Karpas-422 (cell line): Measurements from ENCODE around the gene RING1. TPM values are rescaled to one million over a fixed set of nuclear protein-coding genes. Genes with fewer than 3 reads are reported as not detected.

Experiments
- DNase-seq: peaks from one replicate; pipeline ENCODE4 v3.0.0-alpha.2; 2015
- H2AFZ ChIP-seq: fragments of 200-600 bp; sonication (generic); 2 replicates; pipeline ENCODE4 v1.6.1; 2014; ENCODE audit warnings: antibody characterized with exemption, low read length, mixed read lengths
- H3K27ac ChIP-seq: fragments of 200-600 bp; sonication (generic); 2 replicates; pipeline ENCODE4 v1.5.1; 2014; ENCODE audit warnings: mild to moderate bottlenecking, low read length, moderate library complexity
- H3K27me3 ChIP-seq: fragments of 200-600 bp; sonication (generic); 2 replicates; pipeline ENCODE4 v1.6.1; 2014; ENCODE audit warnings: low read length, mixed read lengths
- H3K36me3 ChIP-seq: fragments of 200-600 bp; sonication (generic); 2 replicates; pipeline ENCODE4 v1.6.1; 2014; ENCODE audit warnings: low read length, mixed read lengths; ENCODE audit not compliant: insufficient read depth
- H3K4me1 ChIP-seq: fragments of 200-600 bp; sonication (generic); 2 replicates; pipeline ENCODE4 v1.6.1; 2014; ENCODE audit warnings: mild to moderate bottlenecking, low read length, mixed read lengths
- H3K4me2 ChIP-seq: fragments of 200-600 bp; sonication (generic); 2 replicates; pipeline ENCODE4 v1.6.1; 2014; ENCODE audit warnings: low read length, low read depth, mild to moderate bottlenecking; ENCODE audit not compliant: poor library complexity, severe bottlenecking
- H3K4me3 ChIP-seq: fragments of 200-600 bp; sonication (generic); 2 replicates; pipeline ENCODE4 v1.5.1; 2014; ENCODE audit warnings: mild to moderate bottlenecking, antibody characterized with exemption, low read length, mixed read lengths
- H3K79me2 ChIP-seq: fragments of 200-600 bp; sonication (generic); 2 replicates; pipeline ENCODE4 v1.6.1; 2014; ENCODE audit warnings: mild to moderate bottlenecking, low read length, mixed read lengths
- H3K9ac ChIP-seq: fragments of 200-600 bp; sonication (generic); 2 replicates; pipeline ENCODE4 v1.6.0; 2014; ENCODE audit warnings: low read length
- H3K9me2 ChIP-seq: fragments of 200-600 bp; sonication (generic), shearing (Covaris generic); replicated peaks from 2 replicates; pipeline ENCODE4 v1.6.0; 2014; ENCODE audit warnings: mild to moderate bottlenecking, low read length, moderate library complexity; ENCODE audit not compliant: insufficient read depth
- H3K9me3 ChIP-seq: fragments of 300-700, 200-600 bp; sonication (generic); 2 replicates; pipeline ENCODE4 v1.6.1; 2014; ENCODE audit warnings: low read length, mixed read lengths
- H4K20me1 ChIP-seq: fragments of 200-600 bp; sonication (generic); 2 replicates; pipeline ENCODE4 v1.6.1; 2014; ENCODE audit warnings: mild to moderate bottlenecking, antibody characterized with exemption, low read length, low read depth; ENCODE audit not compliant: insufficient read depth
- total RNA-seq: library from RNA; depleted of rRNA; stranded (reverse); fragments of >200 nt; shearing (Covaris generic); gene quantifications from 2 replicates; pipeline ENCODE4 v1.2.3, GENCODE V29; 2014; ENCODE audit warnings: low replicate concordance; rRNA removed

RING1 gene
- 14.2 and 38.7 TPM in 2 replicates for total RNA-seq

GRCh38 chr6:33208091-33208967, at the start of gene RING1:
TSS of gene RING1 (plus strand) at chr6:33208500. CDS start at chr6:33208823, 323 bp downstream.
- H3K4me2 ChIP-seq = peak within 1 kb of the TSS; percentile 99
- no peaks in the 10 kb centered on the region for H3K9me2 ChIP-seq
- H3K9ac ChIP-seq = peak within 1 kb of the TSS; percentile 99
- H3K4me3 ChIP-seq = peak within 1 kb of the TSS; percentile 97
- DNase-seq = peak; percentile 93
- H3K9me3 ChIP-seq = no peaks in the 10 kb centered on the region
- H3K4me1 ChIP-seq = peaks cover 37% of the 10 kb centered on the region
- peak within 1 kb of the TSS; percentile 48; the same call in 1 of the 2 replicates for H3K27ac ChIP-seq
- peaks cover 7% of the 10 kb centered on the region; the same call in 1 of the 2 replicates for H3K36me3 ChIP-seq
- peaks cover 6% of the 10 kb centered on the region; the same call in 1 of the 2 replicates for H3K79me2 ChIP-seq
- no peaks in the 10 kb centered on the region for H4K20me1 ChIP-seq
- peak within 1 kb of the TSS; percentile 93 for H2AFZ ChIP-seq
- no peaks in the 10 kb centered on the region for H3K27me3 ChIP-seq

- H3K4me1 ChIP-seq = peaks cover 13% of the 10 kb centered on the region
- no peak overlapping the region for H3K4me3 ChIP-seq
- no peaks in the 10 kb centered on the region for H3K36me3 ChIP-seq
- H3K9ac ChIP-seq = no peak overlapping the region
- no peaks in the 10 kb centered on the region for H3K9me3 ChIP-seq
- H3K27ac ChIP-seq = no peak overlapping the region
- H3K27me3 ChIP-seq = no peaks in the 10 kb centered on the region
- DNase-seq = no peak
- H3K79me2 ChIP-seq = no peaks in the 10 kb centered on the region
- H4K20me1 ChIP-seq = no peaks in the 10 kb centered on the region
- H3K9me2 ChIP-seq = no peaks in the 10 kb centered on the region
- no peak overlapping the region for H2AFZ ChIP-seq
- H3K4me2 ChIP-seq = no peak overlapping the region
Measured at GRCh38 chr6:33160096-33160495, 48.2 kb upstream of the RING1 start.

GRCh38 chr6:33160728-33161344, 47.5 kb upstream of the RING1 start:
- H3K79me2 ChIP-seq = no peaks in the 10 kb centered on the region
- no peaks in the 10 kb centered on the region for H3K9me2 ChIP-seq
- peaks cover 13% of the 10 kb centered on the region for H3K4me1 ChIP-seq
- no peaks in the 10 kb centered on the region for H4K20me1 ChIP-seq
- H3K9me3 ChIP-seq = no peaks in the 10 kb centered on the region
- no peak overlapping the region for H3K9ac ChIP-seq
- H3K27me3 ChIP-seq = no peaks in the 10 kb centered on the region
- no peak overlapping the region for H3K27ac ChIP-seq
- H3K36me3 ChIP-seq = no peaks in the 10 kb centered on the region
- peak; percentile 62 for DNase-seq
- H2AFZ ChIP-seq = no peak overlapping the region
- H3K4me3 ChIP-seq = no peak overlapping the region
- peak overlapping the region; percentile 71 for H3K4me2 ChIP-seq

DNA sequence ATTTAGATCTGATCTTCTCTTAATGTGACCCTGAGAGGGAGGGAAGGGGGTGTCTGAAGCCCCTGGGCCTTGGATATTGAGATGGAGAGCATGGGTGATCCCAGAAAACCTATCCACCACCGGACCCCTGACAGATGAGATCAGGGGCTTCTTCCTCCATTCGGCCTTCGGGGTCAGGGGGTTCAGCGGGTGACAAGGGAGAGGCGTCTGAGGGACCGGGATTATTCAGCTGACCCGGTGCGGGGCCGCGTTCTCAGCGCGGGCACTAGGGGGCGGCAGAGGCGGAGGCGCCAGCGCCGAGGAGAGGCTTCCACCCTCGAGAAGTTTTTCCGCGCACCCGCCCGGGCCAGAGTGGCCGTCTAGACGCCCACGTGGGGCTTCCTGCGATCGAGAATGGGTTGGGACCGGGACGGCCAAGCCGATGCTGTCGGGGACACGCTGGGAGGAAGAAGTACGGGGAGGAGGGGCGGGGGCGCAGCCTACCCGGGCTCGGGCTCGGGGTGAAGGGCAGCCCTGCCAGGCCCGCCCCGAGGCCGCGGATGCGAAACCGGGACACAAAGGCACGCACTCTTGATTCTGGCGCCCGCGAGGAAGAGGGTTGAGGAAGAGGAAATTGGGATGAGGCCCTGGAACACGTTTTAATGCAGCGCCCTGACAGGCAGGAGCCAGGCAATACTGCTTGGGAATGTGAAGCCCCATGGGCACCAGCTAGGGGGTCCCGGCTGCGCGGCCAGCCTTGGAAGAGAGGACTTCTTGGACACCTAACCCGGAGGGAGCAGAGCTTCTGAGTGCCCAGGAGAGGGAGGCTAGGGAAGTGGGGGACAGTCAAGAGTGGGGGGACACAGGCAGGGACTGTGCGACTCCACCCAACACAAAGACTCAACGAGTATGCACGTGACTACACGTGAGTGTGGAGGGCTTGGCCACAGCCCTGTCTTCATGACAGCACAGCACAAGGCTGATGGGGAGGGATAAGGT, 46.7 kb upstream of the RING1 start:
- no peaks in the 10 kb centered on the region for H3K36me3 ChIP-seq
- H3K27ac ChIP-seq = no peak overlapping the region
- H3K79me2 ChIP-seq = no peaks in the 10 kb centered on the region
- peak overlapping the region; percentile 71 for H3K4me2 ChIP-seq
- H3K9me2 ChIP-seq = no peaks in the 10 kb centered on the region
- H3K4me1 ChIP-seq = peaks cover 13% of the 10 kb centered on the region
- peak overlapping the region; percentile 97; the same call in 1 of the 2 replicates for H2AFZ ChIP-seq
- H3K9ac ChIP-seq = peak overlapping the region; percentile 69
- H3K9me3 ChIP-seq = no peaks in the 10 kb centered on the region
- H3K4me3 ChIP-seq = peak overlapping the region; percentile 58
- no peaks in the 10 kb centered on the region for H3K27me3 ChIP-seq
- no peaks in the 10 kb centered on the region for H4K20me1 ChIP-seq
- DNase-seq = peak; percentile 90

GRCh38 chr6:33163540-33163939, 44.8 kb upstream of the RING1 start:
- H2AFZ ChIP-seq = no peak overlapping the region
- H3K27me3 ChIP-seq = no peaks in the 10 kb centered on the region
- no peak for DNase-seq
- H3K9me2 ChIP-seq = no peaks in the 10 kb centered on the region
- peaks cover 13% of the 10 kb centered on the region for H3K4me1 ChIP-seq
- H3K27ac ChIP-seq = no peak overlapping the region
- H3K9me3 ChIP-seq = no peaks in the 10 kb centered on the region
- no peak overlapping the region for H3K4me3 ChIP-seq
- H4K20me1 ChIP-seq = no peaks in the 10 kb centered on the region
- no peak overlapping the region for H3K4me2 ChIP-seq
- no peak overlapping the region for H3K9ac ChIP-seq
- H3K79me2 ChIP-seq = no peaks in the 10 kb centered on the region
- no peaks in the 10 kb centered on the region for H3K36me3 ChIP-seq

- H3K27me3 ChIP-seq = no peaks in the 10 kb centered on the region
Measured at GRCh38 chr6:33164176-33164575, 44.1 kb upstream of the RING1 start.

DNA sequence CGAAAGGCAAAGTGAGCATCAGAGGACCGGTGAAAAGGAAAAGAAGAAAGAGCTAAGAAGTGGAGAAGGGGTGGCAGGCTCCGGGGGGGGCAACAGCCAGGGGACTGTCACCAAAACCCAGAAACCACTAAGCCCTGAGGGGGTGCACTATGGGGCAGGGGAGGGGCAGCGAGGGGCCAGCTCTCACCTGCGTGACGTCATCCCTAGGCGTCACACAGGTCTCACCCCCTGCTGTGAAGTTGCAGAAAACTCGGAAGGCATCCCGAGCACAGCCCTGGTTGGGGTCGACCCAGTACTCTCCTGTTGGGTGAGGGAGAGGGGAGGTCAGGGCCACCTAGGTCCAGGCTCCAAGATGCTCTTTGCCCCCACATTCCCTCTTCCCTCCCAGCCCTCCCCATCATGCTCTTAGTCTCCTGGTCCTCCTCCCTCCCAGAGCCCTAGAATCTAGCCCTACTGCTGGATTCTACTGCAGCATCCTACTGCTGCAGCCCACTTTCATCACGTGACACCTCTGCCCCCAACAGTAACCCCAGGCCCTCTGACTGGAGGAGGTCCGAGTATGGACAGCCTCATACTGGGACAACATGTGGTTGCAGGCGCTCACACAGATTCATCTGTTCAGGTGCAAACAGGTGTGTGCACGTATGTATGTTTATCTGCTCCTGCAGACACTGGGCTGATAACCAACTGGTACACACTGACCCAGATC, 43.5 kb upstream of the RING1 start:
- Histone ChIP-seq H3K27me3 (no peaks in the 10 kb centered on the region), H3K4me1 (peaks cover 17% of the 10 kb centered on the region), H3K9me3 (no peaks in the 10 kb centered on the region), H3K36me3 (no peaks in the 10 kb centered on the region), H3K79me2 (no peaks in the 10 kb centered on the region), H3K9me2 (no peaks in the 10 kb centered on the region), H3K9ac (no peak overlapping the region), H3K4me3 (no peak overlapping the region), H3K27ac (no peak overlapping the region), H4K20me1 (no peaks in the 10 kb centered on the region), H2AFZ (no peak overlapping the region), H3K4me2 (no peak overlapping the region)
- DNase-seq = no peak

More at GRCh38 chr6:33164176-33164575, 44.1 kb upstream of the RING1 start:
- Histone ChIP-seq H3K4me2 (no peak overlapping the region), H2AFZ (no peak overlapping the region), H3K9me3 (no peaks in the 10 kb centered on the region), H3K9me2 (no peaks in the 10 kb centered on the region), H3K79me2 (no peaks in the 10 kb centered on the region), H3K4me3 (no peak overlapping the region), H3K36me3 (no peaks in the 10 kb centered on the region), H3K9ac (no peak overlapping the region), H3K4me1 (peaks cover 13% of the 10 kb centered on the region), H3K27ac (no peak overlapping the region), H4K20me1 (no peaks in the 10 kb centered on the region)
- no peak for DNase-seq
